ENCODE measurements around the gene ARHGAP18.

Gene ARHGAP18

GRCh38 chr6:129665555-129665954, 44.4 kb downstream of the ARHGAP18 start:
- DNase-seq (ENCODE audit: low read depth), result no peak

- DNase-seq (ENCODE audit: low read depth), result no peak
Observed at GRCh38 chr6:129663531-129663930, 46.4 kb downstream of the ARHGAP18 start.

GRCh38 chr6:129662980-129663431, 47.0 kb downstream of the ARHGAP18 start:
- no peak for DNase-seq (ENCODE audit: low read depth)

- DNase-seq (ENCODE audit: low read depth), result no peak
Observed at GRCh38 chr6:129662406-129662766, 47.6 kb downstream of the ARHGAP18 start.

- no peak for DNase-seq (ENCODE audit: low read depth)
Observed at GRCh38 chr6:129661536-129662405, 48.2 kb downstream of the ARHGAP18 start.

- no peak for DNase-seq (ENCODE audit: low read depth)
Observed at GRCh38 chr6:129660346-129660676, 49.7 kb downstream of the ARHGAP18 start.

- no peak for DNase-seq (ENCODE audit: low read depth)
Observed at GRCh38 chr6:129659590-129660345, 50.2 kb downstream of the ARHGAP18 start.

GRCh38 chr6:129659167-129659566, 50.8 kb downstream of the ARHGAP18 start:
- DNase-seq (ENCODE audit: low read depth), result no peak

- DNase-seq (ENCODE audit: low read depth), result no peak
Observed at GRCh38 chr6:129657483-129657882, 52.5 kb downstream of the ARHGAP18 start.

GRCh38 chr6:129655334-129655733, 54.6 kb downstream of the ARHGAP18 start:
- DNase-seq (ENCODE audit: low read depth), result no peak

GRCh38 chr6:129653746-129654145, 56.2 kb downstream of the ARHGAP18 start:
- no peak for DNase-seq (ENCODE audit: low read depth)

- DNase-seq (ENCODE audit: low read depth), result no peak
Observed at GRCh38 chr6:129653229-129653628, 56.7 kb downstream of the ARHGAP18 start.

GRCh38 chr6:129651291-129651691, 58.7 kb downstream of the ARHGAP18 start:
- DNase-seq (ENCODE audit: low read depth), result no peak

GRCh38 chr6:129648819-129649491, 61.0 kb downstream of the ARHGAP18 start:
- no peak for DNase-seq (ENCODE audit: low read depth)

- DNase-seq (ENCODE audit: low read depth), result no peak
Observed at GRCh38 chr6:129647044-129647443, 62.9 kb downstream of the ARHGAP18 start.

- no peak for DNase-seq (ENCODE audit: low read depth)
Observed at GRCh38 chr6:129646642-129647041, 63.3 kb downstream of the ARHGAP18 start.

- no peak for DNase-seq (ENCODE audit: low read depth)
Observed at GRCh38 chr6:129645830-129646579, 64.0 kb downstream of the ARHGAP18 start.

GRCh38 chr6:129645106-129645829, 64.7 kb downstream of the ARHGAP18 start:
- no peak for DNase-seq (ENCODE audit: low read depth)

- no peak for DNase-seq (ENCODE audit: low read depth)
Observed at GRCh38 chr6:129644567-129645015, 65.4 kb downstream of the ARHGAP18 start.

- no peak for DNase-seq (ENCODE audit: low read depth)
Observed at GRCh38 chr6:129643968-129644367, 66.0 kb downstream of the ARHGAP18 start.

- no peak for DNase-seq (ENCODE audit: low read depth)
Observed at GRCh38 chr6:129643176-129643575, 66.8 kb downstream of the ARHGAP18 start.

Measured in T-helper 22 cell (primary cell).